HCT116 (cell line): ENCODE results near the gene RRH.

ENCODE experiments used
- EZH2 ChIP-seq: fragments of 200-600 bp; sonication (generic); IDR thresholded peaks from 2 replicates; pipeline ENCODE4 v1.6.1; 2017; ENCODE audit warnings: antibody characterized with exemption, mixed run types
- EZH2phosphoT487 ChIP-seq: fragments of 200-600 bp; IDR thresholded peaks from 2 replicates; pipeline ENCODE4 v1.6.1; 2018; ENCODE audit warnings: antibody characterized with exemption, borderline replicate concordance
- POLR2AphosphoS5 ChIP-seq: IDR thresholded peaks from 2 replicates; pipeline ENCODE4 v1.6.1; 2011; ENCODE audit warnings: mild to moderate bottlenecking, low read depth, low read length, moderate library complexity
- SIN3A ChIP-seq: IDR thresholded peaks from 2 replicates; pipeline ENCODE4 v1.6.1; 2012; ENCODE audit warnings: low read depth
- TCF7L2 ChIP-seq: IDR thresholded peaks from 2 replicates; pipeline ENCODE4 v1.7.0; 2011; ENCODE audit warnings: borderline replicate concordance, inconsistent platforms; ENCODE audit not compliant: insufficient read depth, insufficient read length; ENCODE audit errors: extremely low read depth
- ZNF274 ChIP-seq: fragments of 200-500 bp; sonication (Bioruptor generic); IDR thresholded peaks from 2 replicates; pipeline ENCODE4 v1.6.1; 2014; ENCODE audit warnings: mild to moderate bottlenecking, low read depth, low read length, inconsistent platforms
- TF ChIP-seq, protein P1 (sequence below), 3 experiments: fragments of 200-600 bp in 1 of 3; sonication (generic) in 1 of 3; IDR thresholded peaks in 2 of 3; conservative IDR thresholded peaks in 1 of 3; 2 replicates each; pipeline ENCODE4 v1.5.1; 2012 to 2017; ENCODE audit warnings: low read depth in 2 of 3, low read length in 2 of 3, antibody characterized with exemption in 1 of 3, borderline replicate concordance in 1 of 3, control low read depth in 1 of 3, mild to moderate bottlenecking in 1 of 3, mixed read lengths in 1 of 3, mixed run types in 1 of 3, moderate library complexity in 1 of 3; ENCODE audit not compliant: insufficient read depth in 1 of 3

DNA sequence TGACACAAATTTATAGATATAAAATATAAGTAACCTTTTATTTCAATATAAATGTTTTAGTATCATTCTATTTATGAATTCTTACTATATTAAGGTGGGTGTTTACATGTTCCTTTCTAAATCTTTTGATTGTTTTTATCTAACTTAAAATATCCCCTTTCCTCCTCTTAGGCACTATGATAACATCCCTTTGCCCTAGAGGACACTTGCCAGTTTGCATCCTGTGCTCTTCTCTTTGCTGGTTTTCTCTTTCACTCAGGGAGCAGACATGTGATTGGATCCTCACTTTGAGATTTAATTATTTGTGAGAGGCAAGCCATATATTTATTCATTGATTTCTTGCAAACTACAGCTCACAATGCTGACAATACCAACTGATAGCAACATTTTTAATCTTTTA is 36.4 kb downstream of the RRH start:
- TF ChIP-seq EZH2phosphoT487 = no peak
- TF ChIP-seq, protein P1, sequence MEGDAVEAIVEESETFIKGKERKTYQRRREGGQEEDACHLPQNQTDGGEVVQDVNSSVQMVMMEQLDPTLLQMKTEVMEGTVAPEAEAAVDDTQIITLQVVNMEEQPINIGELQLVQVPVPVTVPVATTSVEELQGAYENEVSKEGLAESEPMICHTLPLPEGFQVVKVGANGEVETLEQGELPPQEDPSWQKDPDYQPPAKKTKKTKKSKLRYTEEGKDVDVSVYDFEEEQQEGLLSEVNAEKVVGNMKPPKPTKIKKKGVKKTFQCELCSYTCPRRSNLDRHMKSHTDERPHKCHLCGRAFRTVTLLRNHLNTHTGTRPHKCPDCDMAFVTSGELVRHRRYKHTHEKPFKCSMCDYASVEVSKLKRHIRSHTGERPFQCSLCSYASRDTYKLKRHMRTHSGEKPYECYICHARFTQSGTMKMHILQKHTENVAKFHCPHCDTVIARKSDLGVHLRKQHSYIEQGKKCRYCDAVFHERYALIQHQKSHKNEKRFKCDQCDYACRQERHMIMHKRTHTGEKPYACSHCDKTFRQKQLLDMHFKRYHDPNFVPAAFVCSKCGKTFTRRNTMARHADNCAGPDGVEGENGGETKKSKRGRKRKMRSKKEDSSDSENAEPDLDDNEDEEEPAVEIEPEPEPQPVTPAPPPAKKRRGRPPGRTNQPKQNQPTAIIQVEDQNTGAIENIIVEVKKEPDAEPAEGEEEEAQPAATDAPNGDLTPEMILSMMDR (IDR thresholded peaks at IDR 0.05 in 2 of 3, conservative IDR thresholded peaks at IDR 0.05 in 1 of 3; ENCODE audit: borderline replicate concordance in 1 of 3, insufficient read depth in 1 of 3, low read depth in 2 of 3, low read length in 2 of 3) = no peak
- no peak for TF ChIP-seq EZH2
- TF ChIP-seq TCF7L2 = no peak
- TF ChIP-seq ZNF274 = no peak
- TF ChIP-seq POLR2AphosphoS5 = no peak
- no peak for TF ChIP-seq SIN3A
